Neural cell (in vitro differentiated cells): Measurements from ENCODE around the gene TRAF6. TPM values are rescaled to one million over a fixed set of nuclear protein-coding genes. Genes with fewer than 3 reads are reported as not detected.
"Not testable (repeated sequence)": the region's sequence is repeated elsewhere in the genome, so short reads cannot be mapped to it uniquely, and the experiment has no call there.

Source experiments
- H2AFZ ChIP-seq: fragments of 200-600, 300-800 bp; sonication (generic), shearing (Covaris generic); 2 replicates; pipeline ENCODE4 v1.6.0; 2014; ENCODE audit warnings: low read depth, mild to moderate bottlenecking, antibody characterized with exemption, low read length, moderate library complexity
- H3F3A ChIP-seq: fragments of 200-600 bp; shearing (Covaris generic); 2 replicates; pipeline ENCODE4 v1.6.1; 2016; ENCODE audit warnings: mild to moderate bottlenecking, moderate library complexity, mixed read lengths, antibody characterized with exemption, low read length; ENCODE audit not compliant: insufficient read depth, poor library complexity, severe bottlenecking
- H3K27ac ChIP-seq: fragments of 200-600, 300-800 bp; sonication (generic), shearing (Covaris generic); 2 replicates; pipeline ENCODE4 v1.5.1; 2014; ENCODE audit warnings: mild to moderate bottlenecking, low read length, moderate library complexity
- H3K27me3 ChIP-seq: fragments of 300-800, 200-600 bp; sonication (generic), shearing (Covaris generic); 2 replicates; pipeline ENCODE4 v1.6.0; 2014; ENCODE audit warnings: mild to moderate bottlenecking, low read depth, low read length, moderate library complexity; ENCODE audit not compliant: insufficient read depth
- H3K36me3 ChIP-seq: fragments of 300-800, 200-600 bp; sonication (generic), shearing (Covaris generic); 2 replicates; pipeline ENCODE4 v1.5.1; 2014; ENCODE audit warnings: mild to moderate bottlenecking, antibody characterized with exemption, low read length, moderate library complexity; ENCODE audit not compliant: insufficient read depth
- H3K4me2 ChIP-seq: fragments of 300-800, 200-600 bp; sonication (generic), shearing (Covaris generic); 2 replicates; pipeline ENCODE4 v1.6.0; 2014; ENCODE audit warnings: mild to moderate bottlenecking, low read length
- H3K4me3 ChIP-seq: fragments of 300-800, 200-600 bp; sonication (generic), shearing (Covaris generic); 2 replicates; pipeline ENCODE4 v1.5.1; 2014; ENCODE audit warnings: mild to moderate bottlenecking, low read length, moderate library complexity
- H3K79me2 ChIP-seq: fragments of 200-600 bp; shearing (Covaris generic); replicated peaks from 2 replicates; pipeline ENCODE4 v1.6.0; 2014; ENCODE audit warnings: mild to moderate bottlenecking, low read length, moderate library complexity; ENCODE audit not compliant: insufficient read depth
- H3K9ac ChIP-seq: fragments of 300-800, 200-600 bp; sonication (generic), shearing (Covaris generic); 2 replicates; pipeline ENCODE4 v1.6.1; 2016; ENCODE audit warnings: mild to moderate bottlenecking, low read length, mixed read lengths
- H3K9me2 ChIP-seq: fragments of 200-600 bp; shearing (Covaris generic); 2 replicates; pipeline ENCODE4 v1.6.1; 2016; ENCODE audit warnings: mild to moderate bottlenecking, low read length, mixed read lengths; ENCODE audit not compliant: insufficient read depth
- H3K9me3 ChIP-seq: fragments of 200-600, 300-800 bp; sonication (generic), shearing (Covaris generic); 2 replicates; pipeline ENCODE4 v1.6.1; 2016; ENCODE audit warnings: mild to moderate bottlenecking, mixed run types, low read length, moderate library complexity, mixed read lengths
- H4K20me1 ChIP-seq: fragments of 200-600 bp; shearing (Covaris generic); 2 replicates; pipeline ENCODE4 v1.6.1; 2016; ENCODE audit warnings: mild to moderate bottlenecking, mixed run types; ENCODE audit not compliant: insufficient read depth
- EP300 ChIP-seq: fragments of 450-650 bp; conservative IDR thresholded peaks from 2 replicates; pipeline ENCODE4 v1.6.1; 2014; ENCODE audit warnings: antibody characterized with exemption, mild to moderate bottlenecking, moderate library complexity; ENCODE audit not compliant: poor library complexity, severe bottlenecking
- EZH2 ChIP-seq: fragments of 200-600, 300-800 bp; shearing (Covaris generic), sonication (generic); IDR thresholded peaks from 2 replicates; pipeline ENCODE4 v1.6.1; 2014; ENCODE audit warnings: antibody characterized with exemption, low read length, borderline replicate concordance, mild to moderate bottlenecking; ENCODE audit not compliant: insufficient read depth, poor library complexity, severe bottlenecking
- MXI1 ChIP-seq: fragments of 450-650 bp; conservative IDR thresholded peaks from 2 replicates; pipeline ENCODE4 v1.6.1; 2014; ENCODE audit warnings: antibody characterized with exemption, mild to moderate bottlenecking; ENCODE audit not compliant: poor library complexity, severe bottlenecking
- POLR2AphosphoS5 ChIP-seq: IDR thresholded peaks from 2 replicates; pipeline ENCODE4 v1.6.1; 2012
- RAD21 ChIP-seq: fragments of 450-650 bp; conservative IDR thresholded peaks from 2 replicates; pipeline ENCODE4 v1.6.1; 2014; ENCODE audit warnings: antibody characterized with exemption, mild to moderate bottlenecking, moderate library complexity
- SMC3 ChIP-seq: fragments of 450-650 bp; conservative IDR thresholded peaks from 2 replicates; pipeline ENCODE4 v1.6.1; 2014; ENCODE audit warnings: antibody characterized with exemption, mild to moderate bottlenecking, moderate library complexity; ENCODE audit not compliant: poor library complexity
- TAF1 ChIP-seq: IDR thresholded peaks from 2 replicates; pipeline ENCODE4 v1.6.1; 2012; ENCODE audit warnings: low read depth
- polyA plus RNA-seq: library from polyadenylated mRNA; depleted of rRNA; stranded (reverse); fragments of >200 nt; gene quantifications from 2 replicates; pipeline ENCODE4 v1.2.3, GENCODE V29; 2014
- TF ChIP-seq, protein P1 (sequence below): fragments of 450-650 bp; IDR thresholded peaks from 2 replicates; pipeline ENCODE4 v1.5.1; 2014; ENCODE audit warnings: antibody characterized with exemption, mild to moderate bottlenecking, moderate library complexity; ENCODE audit not compliant: poor library complexity, severe bottlenecking

Gene TRAF6
- polyA plus RNA-seq, 1 donor from 2014 or later: 7.5 TPM

DNA sequence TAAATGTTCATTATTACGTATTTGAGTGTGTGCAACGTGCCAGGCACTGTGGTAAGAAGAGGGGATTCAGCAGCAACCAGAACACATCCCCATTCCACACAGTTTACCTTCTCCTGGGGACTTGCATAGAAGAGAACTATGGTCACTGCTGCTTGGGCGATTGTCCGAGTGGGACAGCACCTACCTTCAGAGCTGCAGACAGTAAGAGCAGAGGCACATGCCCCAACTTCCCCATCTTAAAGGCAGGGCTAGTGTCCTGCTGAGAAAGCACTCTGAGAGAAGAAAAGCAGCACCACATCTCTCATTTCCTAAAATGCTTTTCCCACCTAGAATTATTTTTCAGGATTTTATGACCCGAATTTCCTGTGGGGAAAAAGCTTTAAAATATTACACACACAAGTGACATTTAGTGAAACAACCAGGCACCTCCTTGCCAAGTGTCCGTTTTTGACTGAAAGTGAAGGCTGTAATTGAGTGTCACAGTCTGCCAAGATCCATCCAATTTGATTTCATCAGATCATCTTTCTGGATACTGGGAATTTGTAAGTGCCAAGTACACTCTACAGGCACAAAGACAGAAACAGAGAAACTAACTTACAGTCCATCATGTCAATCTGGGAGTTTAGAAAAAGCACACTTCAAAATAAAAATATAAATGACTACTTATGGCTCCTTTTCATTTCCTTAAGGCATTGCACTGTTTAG is 24.6 kb downstream of the TRAF6 start:
- Histone ChIP-seq H3K9me2 (no peaks in the 10 kb centered on the region), H2AFZ (no peak overlapping the region), H3K4me3 (no peak overlapping the region), H3K27ac (no peak overlapping the region), H3K9ac (no peak overlapping the region), H3K27me3 (no peaks in the 10 kb centered on the region), H3F3A (no peaks in the 10 kb centered on the region), H3K9me3 (no peaks in the 10 kb centered on the region), H3K4me2 (no peak overlapping the region), H4K20me1 (no peaks in the 10 kb centered on the region), H3K36me3 (no peaks in the 10 kb centered on the region), H3K79me2 (no peaks in the 10 kb centered on the region)
- TF ChIP-seq SMC3 (no peak), TAF1 (no peak), EZH2 (no peak), MXI1 (no peak), RAD21 (no peak), POLR2AphosphoS5 (no peak), EP300 (no peak)
- TF ChIP-seq, protein P1, sequence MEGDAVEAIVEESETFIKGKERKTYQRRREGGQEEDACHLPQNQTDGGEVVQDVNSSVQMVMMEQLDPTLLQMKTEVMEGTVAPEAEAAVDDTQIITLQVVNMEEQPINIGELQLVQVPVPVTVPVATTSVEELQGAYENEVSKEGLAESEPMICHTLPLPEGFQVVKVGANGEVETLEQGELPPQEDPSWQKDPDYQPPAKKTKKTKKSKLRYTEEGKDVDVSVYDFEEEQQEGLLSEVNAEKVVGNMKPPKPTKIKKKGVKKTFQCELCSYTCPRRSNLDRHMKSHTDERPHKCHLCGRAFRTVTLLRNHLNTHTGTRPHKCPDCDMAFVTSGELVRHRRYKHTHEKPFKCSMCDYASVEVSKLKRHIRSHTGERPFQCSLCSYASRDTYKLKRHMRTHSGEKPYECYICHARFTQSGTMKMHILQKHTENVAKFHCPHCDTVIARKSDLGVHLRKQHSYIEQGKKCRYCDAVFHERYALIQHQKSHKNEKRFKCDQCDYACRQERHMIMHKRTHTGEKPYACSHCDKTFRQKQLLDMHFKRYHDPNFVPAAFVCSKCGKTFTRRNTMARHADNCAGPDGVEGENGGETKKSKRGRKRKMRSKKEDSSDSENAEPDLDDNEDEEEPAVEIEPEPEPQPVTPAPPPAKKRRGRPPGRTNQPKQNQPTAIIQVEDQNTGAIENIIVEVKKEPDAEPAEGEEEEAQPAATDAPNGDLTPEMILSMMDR: no peak

DNA sequence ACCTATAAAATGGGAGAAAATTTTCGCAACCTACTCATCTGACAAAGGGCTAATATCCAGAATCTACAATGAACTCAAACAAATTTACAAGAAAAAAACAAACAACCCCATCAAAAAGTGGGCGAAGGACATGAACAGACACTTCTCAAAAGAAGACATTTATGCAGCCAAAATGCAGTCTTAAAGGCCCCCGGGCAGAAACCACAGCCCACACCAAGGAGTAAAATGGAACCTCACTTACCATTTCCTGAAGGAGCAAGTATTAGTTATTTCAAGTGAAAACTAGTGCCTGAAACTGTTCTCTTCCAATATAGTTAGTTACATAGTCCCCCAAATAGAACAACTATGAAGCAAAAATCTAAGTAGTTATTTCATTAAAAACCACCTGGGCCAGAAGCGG is 27.0 kb downstream of the TRAF6 start:
- not testable (repeated sequence) for H3K4me3 ChIP-seq, H3K27me3 ChIP-seq, H3K9me2 ChIP-seq, H3K27ac ChIP-seq, H3K9me3 ChIP-seq, H3K4me2 ChIP-seq, H3K79me2 ChIP-seq, H2AFZ ChIP-seq, H3K9ac ChIP-seq, H3K36me3 ChIP-seq, H4K20me1 ChIP-seq, H3F3A ChIP-seq

DNA sequence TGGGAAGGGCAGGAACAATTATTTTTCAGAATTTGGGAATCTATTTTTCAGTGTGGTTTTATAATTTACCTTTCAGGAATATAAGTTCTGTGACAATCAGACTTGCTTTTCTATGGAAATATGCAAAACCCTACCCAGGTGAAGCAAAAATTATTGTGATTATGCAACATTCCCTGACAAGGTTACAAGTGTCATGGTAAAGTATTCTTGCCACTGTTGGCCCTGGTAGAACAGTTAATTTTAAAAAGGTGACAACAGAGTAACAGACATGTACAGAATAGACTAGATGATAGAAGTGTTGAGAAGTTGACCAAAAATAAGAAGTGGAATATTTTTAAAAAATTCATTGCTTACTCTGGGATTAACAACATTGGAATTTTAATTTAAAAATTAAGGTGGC is 29.2 kb downstream of the TRAF6 start:
- no peaks in the 10 kb centered on the region for H3K27me3 ChIP-seq
- no peaks in the 10 kb centered on the region for H3K79me2 ChIP-seq
- no peak overlapping the region for H3K27ac ChIP-seq
- TF ChIP-seq SMC3 (no peak), RAD21 (no peak), TAF1 (no peak), EZH2 (no peak)
- TF ChIP-seq, protein P1: no peak
- no peaks in the 10 kb centered on the region for H4K20me1 ChIP-seq
- no peaks in the 10 kb centered on the region for H3K36me3 ChIP-seq
- H3K9me3 ChIP-seq: no peaks in the 10 kb centered on the region
- H3K4me2 ChIP-seq: no peak overlapping the region
- no peaks in the 10 kb centered on the region for H3K9me2 ChIP-seq
- no peak overlapping the region for H3K9ac ChIP-seq
- no peaks in the 10 kb centered on the region for H3F3A ChIP-seq
- no peak overlapping the region for H2AFZ ChIP-seq
- H3K4me3 ChIP-seq: no peak overlapping the region
